K562 (cell line): ENCODE data around the gene CBX3. TPM values are rescaled to one million over a fixed set of nuclear protein-coding genes. Genes with fewer than 3 reads are reported as not detected.

Experiments used
- ARID2 ChIP-seq: fragments of 450-650 bp; IDR thresholded peaks from 2 replicates; pipeline ENCODE4 v1.6.1; 2017; ENCODE audit warnings: antibody characterized with exemption, mild to moderate bottlenecking
- ASH1L ChIP-seq: fragments of 450-650 bp; IDR thresholded peaks from 2 replicates; pipeline ENCODE4 v1.6.1; 2018; ENCODE audit warnings: borderline replicate concordance, mild to moderate bottlenecking, low read depth; ENCODE audit not compliant: partially characterized antibody
- CBFA2T3 ChIP-seq: fragments of 450-650 bp; IDR thresholded peaks from 2 replicates; pipeline ENCODE4 v1.6.1; 2017
- CCAR2 ChIP-seq: fragments of 200-400 bp; formaldehyde crosslinking; IDR thresholded peaks from 2 replicates; pipeline ENCODE4 v1.6.1; 2017; ENCODE audit warnings: mild to moderate bottlenecking, low read depth, low read length
- EHMT2 ChIP-seq: fragments of 450-650 bp; IDR thresholded peaks from 2 replicates; pipeline ENCODE4 v1.6.1; 2018; ENCODE audit warnings: antibody characterized with exemption
- ESRRB ChIP-seq: fragments of 250-450 bp; sonication (Bioruptor Pico); IDR thresholded peaks from 2 replicates; pipeline ENCODE4 v1.5.0; 2020; ENCODE audit warnings: mild to moderate bottlenecking, moderate library complexity, borderline replicate concordance
- GTF2A2 ChIP-seq: IDR thresholded peaks from 2 replicates; pipeline ENCODE4 v1.6.1; 2016; ENCODE audit warnings: mild to moderate bottlenecking, missing genetic modification characterization, missing compliant biosample characterization
- KAT8 ChIP-seq: fragments of 450-650 bp; IDR thresholded peaks from 2 replicates; pipeline ENCODE4 v1.6.1; 2016; ENCODE audit warnings: low read depth, mild to moderate bottlenecking
- NFYB ChIP-seq: IDR thresholded peaks from 2 replicates; pipeline ENCODE4 v1.6.1; 2011; ENCODE audit warnings: mild to moderate bottlenecking, moderate library complexity; ENCODE audit not compliant: insufficient read length; ENCODE audit errors: extremely low read depth
- NONO ChIP-seq, 2 experiments: fragments of 200-400 bp in 1 of 2; fragments of 450-650 bp in 1 of 2; formaldehyde crosslinking in 1 of 2; IDR thresholded peaks; 2 replicates each; pipeline ENCODE4 v1.6.1; 2017; ENCODE audit warnings: low read depth in 2 of 2, mild to moderate bottlenecking in 2 of 2, moderate library complexity in 2 of 2, low read length in 1 of 2
- NR1H2 ChIP-seq: sonication (generic); formaldehyde crosslinking; IDR thresholded peaks from 2 replicates; pipeline ENCODE4 v1.4.0; 2020; ENCODE audit warnings: mild to moderate bottlenecking, missing genetic modification reagents
- PCBP1 ChIP-seq: fragments of 200-400 bp; formaldehyde crosslinking; IDR thresholded peaks from 2 replicates; pipeline ENCODE4 v1.6.1; 2018; ENCODE audit warnings: mild to moderate bottlenecking, low read depth, low read length; ENCODE audit not compliant: poor library complexity, severe bottlenecking
- POLR3G ChIP-seq: IDR thresholded peaks from 2 replicates; pipeline ENCODE4 v1.6.1; 2011; ENCODE audit not compliant: insufficient read length, insufficient replicate concordance; ENCODE audit errors: extremely low read depth
- SPI1 ChIP-seq: IDR thresholded peaks from 2 replicates; pipeline ENCODE4 v1.6.1; 2011; ENCODE audit warnings: low read depth, low read length, control low read depth, borderline replicate concordance
- SRF ChIP-seq, 2 experiments: fragments of 250-450, 450-650 bp in 1 of 2; sonication (Bioruptor Pico) in 1 of 2; sonication (generic) in 1 of 2; formaldehyde crosslinking; IDR thresholded peaks; 2 replicates each; pipeline versions ENCODE4 v1.5.0 to v1.5.1; 2020 to 2022; ENCODE audit warnings: mild to moderate bottlenecking in 1 of 2, missing genetic modification reagents in 1 of 2
- SRSF9 ChIP-seq: fragments of 200-400 bp; formaldehyde crosslinking; IDR thresholded peaks from 2 replicates; pipeline ENCODE4 v1.6.1; 2017; ENCODE audit warnings: low read depth, low read length, borderline replicate concordance
- ZNF133 ChIP-seq: fragments of 250-450 bp; sonication (Bioruptor Pico); IDR thresholded peaks from 2 replicates; pipeline ENCODE4 v1.4.0; 2020; ENCODE audit warnings: mild to moderate bottlenecking
- polyA plus RNA-seq, 8 experiments: library from polyadenylated mRNA; depleted of rRNA in 4 of 8; stranded (reverse) in 5 of 8; unstranded in 3 of 8; fragments of >200 nt; fragmentation: Nextera tagmentation in 2 of 8; fragmentation: Illumina TruSeq in 1 of 8; extraction: Ambion mirVana in 2 of 8; extraction: Trizol in 1 of 8; gene quantifications; 2 replicates each; pipeline versions ENCODE4 v1.2.1 to v1.2.3, GENCODE V29; 2011 to 2014; ENCODE audit warnings: inconsistent platforms in 1 of 8, missing spikeins in 1 of 8
- total RNA-seq, 7 experiments: library from RNA; depleted of rRNA in 6 of 7; stranded (reverse); fragments of >200 nt in 6 of 7; fragmentation: Illumina TruSeq in 2 of 7; extraction: Trizol in 2 of 7; gene quantifications; 2 replicates each; pipeline versions ENCODE4 v1.2.1 to v1.2.3, GENCODE V29; 2011 to 2021; ENCODE audit warnings: low replicate concordance in 1 of 7
- TF ChIP-seq, protein P1 (sequence below): fragments of 250-450 bp; sonication (Bioruptor Pico); IDR thresholded peaks from 2 replicates; pipeline ENCODE4 v1.8.0; 2021; ENCODE audit warnings: moderate library complexity, mild to moderate bottlenecking, inconsistent platforms
- TF ChIP-seq, protein P2 (sequence below): sonication (generic); formaldehyde crosslinking; IDR thresholded peaks from 2 replicates; pipeline ENCODE4 v1.9.0; 2022; ENCODE audit warnings: mild to moderate bottlenecking, missing genetic modification reagents
- TF ChIP-seq, protein P3 (sequence below): sonication (generic); formaldehyde crosslinking; IDR thresholded peaks from 2 replicates; pipeline ENCODE4 v1.8.0; 2022; ENCODE audit warnings: mild to moderate bottlenecking, missing genetic modification reagents
- TF ChIP-seq, protein P4 (sequence below): IDR thresholded peaks from 2 replicates; pipeline ENCODE4 v1.6.1; 2016; ENCODE audit warnings: missing genetic modification characterization, missing compliant biosample characterization
- TF ChIP-seq, protein P5 (sequence below): sonication (generic); formaldehyde crosslinking; IDR thresholded peaks from 2 replicates; pipeline ENCODE4 v1.8.1; 2023; ENCODE audit warnings: mild to moderate bottlenecking, missing genetic modification reagents
- TF ChIP-seq, protein P6 (sequence below): sonication (generic); formaldehyde crosslinking; IDR thresholded peaks from 2 replicates; pipeline ENCODE4 v1.8.0; 2022; ENCODE audit warnings: mild to moderate bottlenecking, low read depth, missing genetic modification reagents

Gene CBX3
- total and polyA plus RNA-seq, 9 of the 15 experiments (the other 6 are each of a cell fraction or from before 2014, with no cell fraction given): 198 to 413 (median 328) TPM

DNA sequence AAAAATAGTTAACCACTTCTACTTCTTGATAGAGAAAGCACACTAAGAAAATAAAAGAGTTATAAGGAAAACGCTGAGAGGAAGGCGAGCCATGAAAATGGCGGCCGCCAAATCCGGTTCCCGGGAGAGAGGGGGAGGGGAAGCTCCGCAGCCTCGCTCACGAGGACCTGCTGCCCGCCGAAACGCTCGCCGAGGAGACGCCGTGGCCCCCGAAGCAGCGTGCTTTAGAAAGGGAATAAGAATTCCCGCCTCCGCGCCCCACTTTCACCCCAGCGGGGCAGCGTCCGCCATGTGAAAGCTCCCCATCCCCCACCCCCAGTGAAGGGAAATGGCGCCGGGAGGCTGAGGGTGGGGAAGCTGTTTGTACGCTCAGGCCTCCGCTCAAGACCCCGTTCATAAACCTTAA is 1.5 kb upstream of the CBX3 start (continued):
- TF ChIP-seq, protein P1, sequence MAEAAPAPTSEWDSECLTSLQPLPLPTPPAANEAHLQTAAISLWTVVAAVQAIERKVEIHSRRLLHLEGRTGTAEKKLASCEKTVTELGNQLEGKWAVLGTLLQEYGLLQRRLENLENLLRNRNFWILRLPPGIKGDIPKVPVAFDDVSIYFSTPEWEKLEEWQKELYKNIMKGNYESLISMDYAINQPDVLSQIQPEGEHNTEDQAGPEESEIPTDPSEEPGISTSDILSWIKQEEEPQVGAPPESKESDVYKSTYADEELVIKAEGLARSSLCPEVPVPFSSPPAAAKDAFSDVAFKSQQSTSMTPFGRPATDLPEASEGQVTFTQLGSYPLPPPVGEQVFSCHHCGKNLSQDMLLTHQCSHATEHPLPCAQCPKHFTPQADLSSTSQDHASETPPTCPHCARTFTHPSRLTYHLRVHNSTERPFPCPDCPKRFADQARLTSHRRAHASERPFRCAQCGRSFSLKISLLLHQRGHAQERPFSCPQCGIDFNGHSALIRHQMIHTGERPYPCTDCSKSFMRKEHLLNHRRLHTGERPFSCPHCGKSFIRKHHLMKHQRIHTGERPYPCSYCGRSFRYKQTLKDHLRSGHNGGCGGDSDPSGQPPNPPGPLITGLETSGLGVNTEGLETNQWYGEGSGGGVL (CRISPR knock-in tag): no peak
- TF ChIP-seq CBFA2T3 (no peak), PCBP1 (peak; percentile 99), SRSF9 (no peak), NFYB (no peak), ASH1L (no peak), CCAR2 (no peak), EHMT2 (no peak), ZNF133 (no peak), GTF2A2 (tag) (0 out of 2 replicates have a peak, but pooled peaks have one; percentile 28), SPI1 (no peak), SRF (CRISPR knock-in tag; IDR thresholded peaks at IDR 0.05) (peak in 1 of 2 experiments; percentile 73; a peak in 1 of 4 replicates), ARID2 (no peak), ESRRB (CRISPR knock-in tag) (no peak), NR1H2 (CRISPR knock-in tag) (no peak), KAT8 (peak; percentile 95), NONO (IDR thresholded peaks at IDR 0.05; ENCODE audit: low read depth in 2 of 2, low read length in 1 of 2) (0 out of 4 replicates have a peak, but pooled peaks of 1 of the 2 experiments have one; percentile 11), POLR3G (no peak)
- TF ChIP-seq, protein P2, sequence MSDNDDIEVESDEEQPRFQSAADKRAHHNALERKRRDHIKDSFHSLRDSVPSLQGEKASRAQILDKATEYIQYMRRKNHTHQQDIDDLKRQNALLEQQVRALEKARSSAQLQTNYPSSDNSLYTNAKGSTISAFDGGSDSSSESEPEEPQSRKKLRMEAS (CRISPR knock-in tag): peak; percentile 67; the same call in 1 of the 2 replicates
- TF ChIP-seq, protein P3, sequence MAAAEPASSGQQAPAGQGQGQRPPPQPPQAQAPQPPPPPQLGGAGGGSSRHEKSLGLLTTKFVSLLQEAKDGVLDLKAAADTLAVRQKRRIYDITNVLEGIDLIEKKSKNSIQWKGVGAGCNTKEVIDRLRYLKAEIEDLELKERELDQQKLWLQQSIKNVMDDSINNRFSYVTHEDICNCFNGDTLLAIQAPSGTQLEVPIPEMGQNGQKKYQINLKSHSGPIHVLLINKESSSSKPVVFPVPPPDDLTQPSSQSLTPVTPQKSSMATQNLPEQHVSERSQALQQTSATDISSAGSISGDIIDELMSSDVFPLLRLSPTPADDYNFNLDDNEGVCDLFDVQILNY (CRISPR knock-in tag): no peak
- TF ChIP-seq, protein P4, sequence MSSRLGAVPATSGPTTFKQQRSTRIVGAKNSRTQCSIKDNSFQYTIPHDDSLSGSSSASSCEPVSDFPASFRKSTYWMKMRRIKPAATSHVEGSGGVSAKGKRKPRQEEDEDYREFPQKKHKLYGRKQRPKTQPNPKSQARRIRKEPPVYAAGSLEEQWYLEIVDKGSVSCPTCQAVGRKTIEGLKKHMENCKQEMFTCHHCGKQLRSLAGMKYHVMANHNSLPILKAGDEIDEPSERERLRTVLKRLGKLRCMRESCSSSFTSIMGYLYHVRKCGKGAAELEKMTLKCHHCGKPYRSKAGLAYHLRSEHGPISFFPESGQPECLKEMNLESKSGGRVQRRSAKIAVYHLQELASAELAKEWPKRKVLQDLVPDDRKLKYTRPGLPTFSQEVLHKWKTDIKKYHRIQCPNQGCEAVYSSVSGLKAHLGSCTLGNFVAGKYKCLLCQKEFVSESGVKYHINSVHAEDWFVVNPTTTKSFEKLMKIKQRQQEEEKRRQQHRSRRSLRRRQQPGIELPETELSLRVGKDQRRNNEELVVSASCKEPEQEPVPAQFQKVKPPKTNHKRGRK (tag): no peak
- TF ChIP-seq, protein P5, sequence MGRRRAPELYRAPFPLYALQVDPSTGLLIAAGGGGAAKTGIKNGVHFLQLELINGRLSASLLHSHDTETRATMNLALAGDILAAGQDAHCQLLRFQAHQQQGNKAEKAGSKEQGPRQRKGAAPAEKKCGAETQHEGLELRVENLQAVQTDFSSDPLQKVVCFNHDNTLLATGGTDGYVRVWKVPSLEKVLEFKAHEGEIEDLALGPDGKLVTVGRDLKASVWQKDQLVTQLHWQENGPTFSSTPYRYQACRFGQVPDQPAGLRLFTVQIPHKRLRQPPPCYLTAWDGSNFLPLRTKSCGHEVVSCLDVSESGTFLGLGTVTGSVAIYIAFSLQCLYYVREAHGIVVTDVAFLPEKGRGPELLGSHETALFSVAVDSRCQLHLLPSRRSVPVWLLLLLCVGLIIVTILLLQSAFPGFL: no peak
- TF ChIP-seq, protein P6, sequence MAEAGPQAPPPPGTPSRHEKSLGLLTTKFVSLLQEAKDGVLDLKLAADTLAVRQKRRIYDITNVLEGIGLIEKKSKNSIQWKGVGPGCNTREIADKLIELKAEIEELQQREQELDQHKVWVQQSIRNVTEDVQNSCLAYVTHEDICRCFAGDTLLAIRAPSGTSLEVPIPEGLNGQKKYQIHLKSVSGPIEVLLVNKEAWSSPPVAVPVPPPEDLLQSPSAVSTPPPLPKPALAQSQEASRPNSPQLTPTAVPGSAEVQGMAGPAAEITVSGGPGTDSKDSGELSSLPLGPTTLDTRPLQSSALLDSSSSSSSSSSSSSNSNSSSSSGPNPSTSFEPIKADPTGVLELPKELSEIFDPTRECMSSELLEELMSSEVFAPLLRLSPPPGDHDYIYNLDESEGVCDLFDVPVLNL: no peak
